RWPE1 (cell line): Measurements from ENCODE around the gene PHKB.

Experiments
- CTCF ChIA-PET: fragments of 350-600 bp; sonication (Branson Sonifier 250); formaldehyde crosslinking; extraction: SDS; loops from one replicate; lab custom pipeline; 2021; lab: Yijun Ruan, JAX
- POLR2A ChIA-PET: fragments of 400-600 bp; formaldehyde crosslinking; extraction: SDS; loops from one replicate; lab custom pipeline; 2020; ENCODE audit warnings: antibody characterized with exemption; ENCODE audit not compliant: low non-redundant PET; lab: Yijun Ruan, JAX
- DNase-seq: peaks from one replicate; pipeline ENCODE4 v3.0.0; 2012; ENCODE audit warnings: low spot score
- H3K27ac ChIP-seq: fragments of 450-650 bp; 2 replicates; pipeline ENCODE4 v1.5.1; 2017
- CTCF ChIP-seq: fragments of 450-650 bp; conservative IDR thresholded peaks from 2 replicates; pipeline ENCODE4 v1.5.1; 2017; ENCODE audit warnings: low read depth, mild to moderate bottlenecking

PHKB gene

DNA sequence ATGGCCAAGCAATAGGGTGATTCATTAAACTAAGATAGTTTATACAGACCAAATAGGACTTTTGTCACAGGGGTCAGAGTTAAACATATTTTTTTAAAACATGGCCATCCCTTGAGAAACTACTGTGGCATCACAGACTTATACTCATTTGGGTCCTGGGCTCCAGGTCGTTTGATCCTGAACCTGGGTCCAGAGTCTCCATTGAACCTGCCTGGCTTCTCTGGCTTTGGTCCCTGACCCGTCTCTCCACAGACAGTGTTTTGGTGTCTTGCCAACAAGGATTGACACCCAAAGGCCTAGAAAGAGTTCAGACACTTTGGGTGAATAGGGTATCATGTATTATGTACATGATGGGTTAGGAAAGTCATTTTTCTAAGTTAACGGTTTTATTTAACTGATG lies 236.7 kb downstream of the PHKB start:
- ChIA-PET POLR2A (no interaction called here), CTCF (no interaction called here)
- DNase-seq = no peak
- TF ChIP-seq CTCF = no peak
- H3K27ac ChIP-seq = no peak overlapping the region

- TF ChIP-seq CTCF = no peak
- no peak overlapping the region for H3K27ac ChIP-seq
- no peak for DNase-seq
- CTCF ChIA-PET = interaction anchor here (0.6 to 0.7 kb wide), 2 partner anchors 127 to 356 kb away, joined by 3 read pairs; no protein-coding TSS in a partner anchor
- POLR2A ChIA-PET = interaction anchor here (0.7 kb wide), 1 partner anchor 422 kb away, joined by 7 read pairs; no protein-coding TSS in a partner anchor
Measured at GRCh38 chr16:47699106-47699505, 238.0 kb downstream of the PHKB start.

- H3K27ac ChIP-seq = no peak overlapping the region
- no peak for DNase-seq
- ChIA-PET CTCF (interaction anchor here (0.6 kb wide), 2 partner anchors 28 to 67 kb away, joined by 3 read pairs; no protein-coding TSS in a partner anchor), POLR2A (interaction anchor here (0.7 kb wide), 1 partner anchor 32 kb away, joined by 7 read pairs; no protein-coding TSS in a partner anchor)
- TF ChIP-seq CTCF = no peak
Measured at GRCh38 chr16:47700857-47701587, 239.9 kb downstream of the PHKB start.

DNA sequence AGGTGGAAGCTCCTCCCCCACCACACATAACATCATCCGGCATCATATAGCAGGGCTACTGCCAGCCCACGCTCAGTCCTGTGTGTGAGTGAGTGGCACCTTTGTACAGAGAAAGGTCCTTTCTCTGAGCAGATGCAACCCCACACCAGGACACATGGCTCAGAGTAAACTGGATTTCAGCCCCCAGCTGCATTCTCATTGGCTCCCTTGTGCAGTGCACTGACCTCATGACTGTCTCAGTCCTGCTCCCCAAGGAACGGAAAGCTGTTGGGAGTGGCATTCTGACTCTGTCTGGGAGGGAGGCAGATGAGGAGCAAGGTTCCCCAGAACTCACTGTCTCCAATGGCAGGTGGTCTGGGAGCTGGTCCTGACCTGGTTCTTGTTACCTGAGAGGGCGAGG lies 244.1 kb downstream of the PHKB start:
- POLR2A ChIA-PET = no interaction called here
- peak; percentile 5 for DNase-seq
- CTCF ChIA-PET = no interaction called here
- no peak overlapping the region for H3K27ac ChIP-seq
- TF ChIP-seq CTCF = no peak

- ChIA-PET POLR2A (no interaction called here), CTCF (no interaction called here)
- no peak for DNase-seq
- no peak for TF ChIP-seq CTCF
- H3K27ac ChIP-seq = no peak overlapping the region
Measured at GRCh38 chr16:47711809-47712208, 250.7 kb downstream of the PHKB start.

DNA sequence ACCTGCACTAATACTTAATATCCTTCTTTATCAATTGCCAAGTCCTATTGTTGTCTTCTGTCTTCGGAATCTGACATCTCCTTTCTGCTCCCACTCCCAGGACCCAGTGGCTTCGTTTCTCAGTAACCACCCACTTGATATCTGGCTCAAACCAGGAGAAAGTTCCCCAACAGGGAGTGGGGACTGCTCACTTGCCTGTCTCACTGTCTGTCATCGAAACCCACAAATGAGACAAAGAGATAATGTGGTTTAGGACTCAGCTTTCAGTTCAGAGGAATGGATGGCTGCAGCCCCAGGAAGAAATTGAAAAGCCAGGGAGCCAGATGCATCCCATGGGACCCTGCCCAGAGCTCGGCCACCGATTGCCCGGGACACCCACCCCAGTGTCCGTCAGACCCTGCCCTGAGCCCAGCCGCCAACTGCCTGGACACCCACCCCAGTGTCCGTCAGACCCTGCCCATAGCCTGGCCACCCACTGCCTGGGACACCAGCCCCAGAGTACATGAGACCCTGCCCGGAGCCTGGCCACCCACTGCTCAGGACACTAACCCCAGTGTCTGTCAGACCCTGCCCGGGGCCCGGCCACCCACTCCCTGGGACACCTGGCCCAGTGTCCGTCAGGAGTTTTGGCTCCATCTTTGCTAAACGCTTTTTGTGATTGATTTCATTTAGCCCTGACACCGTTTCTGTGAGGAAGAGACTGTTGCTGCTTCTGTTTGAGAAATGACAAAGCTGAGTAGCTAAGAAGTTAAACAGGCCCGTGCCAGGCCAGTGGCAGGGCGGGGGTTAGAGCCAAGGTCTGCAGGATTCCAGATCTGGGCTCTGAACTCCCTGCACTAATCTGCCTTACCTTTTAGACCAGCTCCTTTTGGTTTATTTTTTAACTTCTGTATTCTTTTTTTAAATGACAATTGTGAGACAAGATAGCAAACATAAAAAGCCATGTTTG lies 251.4 kb downstream of the PHKB start:
- CTCF ChIA-PET = interaction anchor here (0.7 kb wide), 1 partner anchor 251 kb away, joined by 7 read pairs; no protein-coding TSS in a partner anchor
- peak overlapping the region; percentile 79 for H3K27ac ChIP-seq
- no peak for DNase-seq
- TF ChIP-seq CTCF = no peak
- POLR2A ChIA-PET = no interaction called here
